Mesendoderm (in vitro differentiated cells): ENCODE data around the gene KRTAP10-7.
"Not testable (repeated sequence)": the region's sequence is repeated elsewhere in the genome, so short reads cannot be mapped to it uniquely, and the experiment has no call there.

Source experiments
- DNase-seq: peaks from one replicate; pipeline ENCODE4 v3.0.0; 2013
- H2AK5ac ChIP-seq: 2 replicates; pipeline ENCODE4 v1.6.1; 2013; ENCODE audit warnings: low read length, inconsistent platforms
- H2BK120ac ChIP-seq: 2 replicates; pipeline ENCODE4 v1.6.1; 2013; ENCODE audit warnings: low read depth, mild to moderate bottlenecking, low read length, moderate library complexity, mixed read lengths
- H2BK15ac ChIP-seq: replicated peaks from 2 replicates; pipeline ENCODE4 v1.6.1; 2013; ENCODE audit warnings: low read depth, mild to moderate bottlenecking, moderate library complexity
- H2BK5ac ChIP-seq: 2 replicates; pipeline ENCODE4 v1.6.1; 2013; ENCODE audit warnings: low read length, inconsistent platforms
- H3K18ac ChIP-seq: 2 replicates; pipeline ENCODE4 v1.6.1; 2013; ENCODE audit warnings: mild to moderate bottlenecking, low read length, mixed read lengths
- H3K23ac ChIP-seq: one replicate; pipeline ENCODE4 v1.6.1; 2013; ENCODE audit warnings: low read length
- H3K27ac ChIP-seq: 2 replicates; pipeline ENCODE4 v1.5.1; 2013; ENCODE audit warnings: low read depth, mild to moderate bottlenecking, inconsistent platforms, low read length, moderate library complexity
- H3K27me3 ChIP-seq: 2 replicates; pipeline ENCODE4 v1.6.1; 2013; ENCODE audit warnings: low read length, control low read depth, mild to moderate bottlenecking, inconsistent platforms; ENCODE audit not compliant: insufficient read depth, poor library complexity
- H3K36me3 ChIP-seq: 2 replicates; pipeline ENCODE4 v1.6.1; 2013; ENCODE audit warnings: low read length, inconsistent platforms; ENCODE audit not compliant: control insufficient read depth, insufficient read depth
- H3K4ac ChIP-seq: one replicate; pipeline ENCODE4 v1.6.1; 2013; ENCODE audit warnings: low read depth, mild to moderate bottlenecking, low read length, moderate library complexity
- H3K4me1 ChIP-seq: 2 replicates; pipeline ENCODE4 v1.6.1; 2013; ENCODE audit warnings: low read depth, low read length, inconsistent platforms; ENCODE audit not compliant: control insufficient read depth
- H3K4me2 ChIP-seq: 2 replicates; pipeline ENCODE4 v1.6.1; 2013; ENCODE audit warnings: low read length
- H3K4me3 ChIP-seq: 2 replicates; pipeline ENCODE4 v1.5.1; 2013; ENCODE audit warnings: mild to moderate bottlenecking, low read length
- H3K56ac ChIP-seq: one replicate; pipeline ENCODE4 v1.6.1; 2013; ENCODE audit warnings: low read length
- H3K79me1 ChIP-seq: 2 replicates; pipeline ENCODE4 v1.6.1; 2013; ENCODE audit warnings: low read length, inconsistent platforms
- H3K79me2 ChIP-seq: 2 replicates; pipeline ENCODE4 v1.6.1; 2013; ENCODE audit warnings: mild to moderate bottlenecking, low read length; ENCODE audit not compliant: control insufficient read depth, insufficient read depth
- H3K9ac ChIP-seq: 2 replicates; pipeline ENCODE4 v1.6.1; 2013; ENCODE audit warnings: low read length, inconsistent platforms
- H4K5ac ChIP-seq: one replicate; pipeline ENCODE4 v1.6.1; 2013; ENCODE audit warnings: low read length
- H4K8ac ChIP-seq: one replicate; pipeline ENCODE4 v1.6.1; 2013; ENCODE audit warnings: low read depth, mild to moderate bottlenecking, control low read depth, low read length, moderate library complexity
- WGBS: extraction: QIAGEN DNeasy Blood & Tissue Kit; methylation state at CpG from one replicate; pipeline ENCODE4 v1.1.7; 2013; ENCODE audit warnings: low lambda C conversion rate, missing lambda C conversion rate; ENCODE audit not compliant: insufficient coverage; ENCODE audit errors: extremely low coverage; 5-methylcytosine and 5-hydroxymethylcytosine counted together

The KRTAP10-7 gene

GRCh38 chr21:44601091-44601490 is 694 bp downstream of the KRTAP10-7 start:
- no CpG with 5 or more reads among the region's 10 CpGs for WGBS
- not testable (repeated sequence) for H2AK5ac ChIP-seq, H3K79me1 ChIP-seq, H3K27ac ChIP-seq, H3K4me1 ChIP-seq, H3K56ac ChIP-seq, H2BK120ac ChIP-seq, H2BK5ac ChIP-seq, H4K8ac ChIP-seq, H4K5ac ChIP-seq, H3K79me2 ChIP-seq, H3K27me3 ChIP-seq, H3K9ac ChIP-seq, H3K4me3 ChIP-seq, H3K4ac ChIP-seq, H2BK15ac ChIP-seq, H3K36me3 ChIP-seq, H3K18ac ChIP-seq, H3K4me2 ChIP-seq, DNase-seq, H3K23ac ChIP-seq

- H4K5ac ChIP-seq = no peak overlapping the region
- no peak overlapping the region for H3K4ac ChIP-seq
- no peak overlapping the region for H2BK15ac ChIP-seq
- no peaks in the 10 kb centered on the region for H3K36me3 ChIP-seq
- H3K27me3 ChIP-seq = no peaks in the 10 kb centered on the region
- no peak overlapping the region for H3K9ac ChIP-seq
- no CpG with 5 or more reads among the region's 23 CpGs for WGBS
- H3K56ac ChIP-seq = no peak overlapping the region
- no peaks in the 10 kb centered on the region for H3K4me1 ChIP-seq
- H3K4me3 ChIP-seq = no peak overlapping the region
- H3K18ac ChIP-seq = no peak overlapping the region
- no peak overlapping the region for H2BK5ac ChIP-seq
- DNase-seq = no peak
- no peak overlapping the region for H2AK5ac ChIP-seq
- H3K79me1 ChIP-seq = no peaks in the 10 kb centered on the region
- no peak overlapping the region for H2BK120ac ChIP-seq
- H3K27ac ChIP-seq = no peak overlapping the region
- no peak overlapping the region for H4K8ac ChIP-seq
- no peaks in the 10 kb centered on the region for H3K79me2 ChIP-seq
- H3K23ac ChIP-seq = no peak overlapping the region
- no peak overlapping the region for H3K4me2 ChIP-seq
These were observed 1.4 kb downstream of the KRTAP10-7 start for GRCh38 chr21:44601596-44602462.

DNA sequence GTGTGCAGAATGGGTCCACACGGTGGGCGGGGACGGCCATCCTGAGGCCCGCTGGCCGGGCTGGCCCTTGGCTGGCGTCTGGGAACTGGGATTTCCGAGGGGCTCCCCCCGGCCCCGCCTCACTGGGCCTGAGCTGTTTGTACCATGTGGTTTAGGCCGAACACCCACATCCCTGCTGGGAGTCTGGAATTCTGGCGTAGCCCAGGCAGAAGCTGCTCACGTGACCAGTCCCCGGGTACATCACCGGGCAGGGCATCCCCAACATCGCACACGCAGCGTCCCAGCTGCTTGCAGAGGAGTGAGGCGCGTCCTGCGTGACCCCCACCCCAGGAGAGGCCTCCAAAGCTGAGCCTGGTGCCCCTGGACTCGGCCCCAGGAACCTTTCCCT is 2.1 kb downstream of the KRTAP10-7 start:
- no peaks in the 10 kb centered on the region for H3K27me3 ChIP-seq
- WGBS = no CpG with 5 or more reads among the region's 21 CpGs

GRCh38 chr21:44603109-44603875 is 2.9 kb downstream of the KRTAP10-7 start:
- H3K4me2 ChIP-seq = no peak overlapping the region
- H3K4ac ChIP-seq = no peak overlapping the region
- H3K36me3 ChIP-seq = no peaks in the 10 kb centered on the region
- no peaks in the 10 kb centered on the region for H3K27me3 ChIP-seq
- H3K56ac ChIP-seq = no peak overlapping the region
- no peak for DNase-seq
- H3K79me2 ChIP-seq = no peaks in the 10 kb centered on the region
- H4K5ac ChIP-seq = no peak overlapping the region
- H3K4me3 ChIP-seq = no peak overlapping the region
- H2AK5ac ChIP-seq = no peak overlapping the region
- H2BK120ac ChIP-seq = no peak overlapping the region
- no peak overlapping the region for H2BK15ac ChIP-seq
- H3K18ac ChIP-seq = no peak overlapping the region
- no peaks in the 10 kb centered on the region for H3K79me1 ChIP-seq
- H3K27ac ChIP-seq = no peak overlapping the region
- H3K9ac ChIP-seq = no peak overlapping the region
- no CpG with 5 or more reads among the region's 17 CpGs for WGBS
- no peak overlapping the region for H3K23ac ChIP-seq
- no peaks in the 10 kb centered on the region for H3K4me1 ChIP-seq
- no peak overlapping the region for H4K8ac ChIP-seq
- no peak overlapping the region for H2BK5ac ChIP-seq

More for the DNA sequence above, 2.1 kb downstream of the KRTAP10-7 start:
- Histone ChIP-seq H2BK5ac (no peak overlapping the region), H4K5ac (no peak overlapping the region), H2AK5ac (no peak overlapping the region), H3K56ac (no peak overlapping the region), H2BK15ac (no peak overlapping the region), H4K8ac (no peak overlapping the region), H3K18ac (no peak overlapping the region), H3K9ac (no peak overlapping the region), H3K36me3 (no peaks in the 10 kb centered on the region), H3K4me2 (no peak overlapping the region), H3K4me1 (no peaks in the 10 kb centered on the region), H2BK120ac (no peak overlapping the region), H3K4ac (no peak overlapping the region), H3K79me1 (no peaks in the 10 kb centered on the region), H3K27ac (no peak overlapping the region), H3K79me2 (no peaks in the 10 kb centered on the region), H3K4me3 (no peak overlapping the region), H3K23ac (no peak overlapping the region)
- DNase-seq = no peak

GRCh38 chr21:44603911-44604310 is 3.5 kb downstream of the KRTAP10-7 start:
- no peak overlapping the region for H2BK120ac ChIP-seq
- no peaks in the 10 kb centered on the region for H3K79me2 ChIP-seq
- no peak overlapping the region for H2AK5ac ChIP-seq
- H2BK5ac ChIP-seq = no peak overlapping the region
- H3K56ac ChIP-seq = no peak overlapping the region
- no peaks in the 10 kb centered on the region for H3K4me1 ChIP-seq
- H3K9ac ChIP-seq = no peak overlapping the region
- no peak overlapping the region for H2BK15ac ChIP-seq
- no peak overlapping the region for H3K4ac ChIP-seq
- no peak overlapping the region for H4K8ac ChIP-seq
- no peak overlapping the region for H3K27ac ChIP-seq
- WGBS = no CpG with 5 or more reads among the region's 8 CpGs
- no peak overlapping the region for H3K18ac ChIP-seq
- H3K36me3 ChIP-seq = no peaks in the 10 kb centered on the region
- H3K4me3 ChIP-seq = no peak overlapping the region
- H3K4me2 ChIP-seq = no peak overlapping the region
- H4K5ac ChIP-seq = no peak overlapping the region
- no peak overlapping the region for H3K23ac ChIP-seq
- H3K79me1 ChIP-seq = no peaks in the 10 kb centered on the region
- H3K27me3 ChIP-seq = no peaks in the 10 kb centered on the region
- DNase-seq = no peak
